Smooth muscle cell (in vitro differentiated cells): ENCODE measurements around the gene ACAD8. TPM values are rescaled to one million over a fixed set of nuclear protein-coding genes. Genes with fewer than 3 reads are reported as not detected.

Experiments used
- polyA plus RNA-seq: library from polyadenylated mRNA; unstranded; fragments of >200 nt; fragmentation: Nextera tagmentation; extraction: Ambion mirVana; gene quantifications from 2 replicates; pipeline ENCODE4 v1.2.1, GENCODE V29; 2016
- total RNA-seq: library from RNA; depleted of rRNA; stranded (reverse); fragments of >200 nt; gene quantifications from 2 replicates; pipeline ENCODE4 v1.2.3, GENCODE V29; 2014

Gene ACAD8
- total and polyA plus RNA-seq, 2 experiments from 2014 or later = 11.7 to 12.4 TPM

Other genes with a start within 250 kb of the ACAD8 start
- 75.5 and 91.7 TPM in 2 replicates for gene JAM3, start 184.5 kb upstream of the ACAD8 start, total RNA-seq
- 59.3 and 82.9 TPM in 2 replicates for gene JAM3, start 184.5 kb upstream of the ACAD8 start, polyA plus RNA-seq
- gene NCAPD3, start 29.6 kb upstream of the ACAD8 start, total RNA-seq = 11.0 and 12.9 TPM in 2 replicates
- gene NCAPD3, start 29.6 kb upstream of the ACAD8 start, polyA plus RNA-seq = 6.6 and 11.6 TPM in 2 replicates
- gene VPS26B, start 28.9 kb upstream of the ACAD8 start, total RNA-seq = 30.7 and 32.0 TPM in 2 replicates
- 37.1 and 48.4 TPM in 2 replicates for gene VPS26B, start 28.9 kb upstream of the ACAD8 start, polyA plus RNA-seq
- 49.7 and 53.1 TPM in 2 replicates for gene THYN1, start 216 bp upstream of the ACAD8 start, total RNA-seq
- gene THYN1, start 216 bp upstream of the ACAD8 start, polyA plus RNA-seq = 41.3 and 45.4 TPM in 2 replicates
- not detected in 2 replicates for gene GLB1L3, start 22.8 kb downstream of the ACAD8 start, total RNA-seq
- not detected in 2 replicates for gene GLB1L3, start 22.8 kb downstream of the ACAD8 start, polyA plus RNA-seq
- gene GLB1L2, start 78.4 kb downstream of the ACAD8 start, total RNA-seq = 0.40 and 1.3 TPM in 2 replicates
- 0.25 and 0.83 TPM in 2 replicates for gene GLB1L2, start 78.4 kb downstream of the ACAD8 start, polyA plus RNA-seq
- gene B3GAT1, start 158.7 kb downstream of the ACAD8 start, total RNA-seq = not detected in 2 replicates
- gene B3GAT1, start 158.7 kb downstream of the ACAD8 start, polyA plus RNA-seq = not detected in 2 replicates